CD4-positive, alpha-beta memory T cell (primary cell): ENCODE results near the gene MS4A6A. TPM values are rescaled to one million over a fixed set of nuclear protein-coding genes. Genes with fewer than 3 reads are reported as not detected.

Experiments
- CTCF ChIA-PET: fragments of 350-600 bp; sonication (Branson Sonifier 250); formaldehyde crosslinking; loops from one replicate; lab custom pipeline; 2021; ENCODE audit warnings: inconsistent platforms; ENCODE audit not compliant: partially characterized antibody; lab: Charles Lee
- POLR2A ChIA-PET: fragments of 350-600 bp; sonication (Branson Sonifier 250); formaldehyde crosslinking; loops from one replicate; lab custom pipeline; 2021; ENCODE audit not compliant: partially characterized antibody; lab: Charles Lee
- DNase-seq, 5 donors: peaks; one replicate each; pipeline versions ENCODE4 v3.0.0 to v3.0.0-alpha.2; 2020 to 2022; ENCODE audit warnings: mixed read lengths in 1 of 5
- H3K27ac ChIP-seq: one replicate; pipeline ENCODE4 v1.7.0; 2013; ENCODE audit warnings: low read depth, low read length
- H3K27me3 ChIP-seq: 2 replicates; pipeline ENCODE4 v1.7.0; 2013; ENCODE audit warnings: mild to moderate bottlenecking, low read length, moderate library complexity; ENCODE audit not compliant: insufficient read depth
- H3K36me3 ChIP-seq: 2 replicates; pipeline ENCODE4 v1.7.0; 2013; ENCODE audit warnings: mild to moderate bottlenecking, low read length, moderate library complexity; ENCODE audit not compliant: insufficient read depth
- H3K4me1 ChIP-seq: 2 replicates; pipeline ENCODE4 v1.7.0; 2013; ENCODE audit warnings: mild to moderate bottlenecking, low read length, moderate library complexity; ENCODE audit not compliant: insufficient read depth
- H3K4me3 ChIP-seq, 2 donors: one replicate each; pipeline ENCODE4 v1.7.0; 2013; ENCODE audit warnings: low read length in 2 of 2, mild to moderate bottlenecking in 1 of 2
- H3K9me3 ChIP-seq, 2 donors: one replicate each; pipeline ENCODE4 v1.7.0; 2013; ENCODE audit warnings: low read length in 2 of 2, control low read depth in 1 of 2; ENCODE audit not compliant: control insufficient read depth in 1 of 2
- H3K27ac Mint-ChIP-seq, 7 donors: one replicate each; pipeline ENCODE4 v1.8.0; 2020 to 2021; ENCODE audit warnings: mixed read lengths in 7 of 7, mild to moderate bottlenecking in 6 of 7, inconsistent platforms in 3 of 7, moderate library complexity in 3 of 7
- H3K27me3 Mint-ChIP-seq, 2 donors: one replicate each; pipeline ENCODE4 v1.8.0; 2020 to 2021; ENCODE audit warnings: mixed read lengths in 2 of 2
- H3K36me3 Mint-ChIP-seq, 2 donors: one replicate each; pipeline ENCODE4 v1.8.0; 2020 to 2021; ENCODE audit warnings: mixed read lengths in 2 of 2, inconsistent platforms in 1 of 2, mild to moderate bottlenecking in 1 of 2
- H3K4me1 Mint-ChIP-seq, 4 donors: one replicate each; pipeline ENCODE4 v1.8.0; 2020 to 2021; ENCODE audit warnings: mixed read lengths in 4 of 4, mild to moderate bottlenecking in 1 of 4
- H3K4me3 Mint-ChIP-seq, 8 donors: one replicate each; pipeline ENCODE4 v1.8.0; 2020 to 2021; ENCODE audit warnings: mixed read lengths in 8 of 8, mild to moderate bottlenecking in 7 of 8, moderate library complexity in 6 of 8, inconsistent platforms in 3 of 8
- H3K9me3 Mint-ChIP-seq, 8 donors: one replicate each; pipeline ENCODE4 v1.8.0; 2020 to 2021; ENCODE audit warnings: mixed read lengths in 8 of 8, mild to moderate bottlenecking in 5 of 8, inconsistent platforms in 3 of 8, moderate library complexity in 1 of 8
- intact Hi-C: fragments of 100-400 bp; cut with micrococcal nuclease; formaldehyde crosslinking; loops from one replicate; pipeline ENCODE4 v1.15.1; 2023
- polyA plus RNA-seq, 2 donors: library from polyadenylated mRNA; unstranded; fragments of 300-500 nt; fragmentation: Illumina TruSeq; gene quantifications; one replicate each; pipeline ENCODE4 v1.2.3, GENCODE V29; 2021
- total RNA-seq, 2 experiments: library from RNA; stranded (reverse); gene quantifications; one replicate each; pipeline ENCODE4 v1.2.3, GENCODE V29; 2021

The MS4A6A gene
- total and polyA plus RNA-seq, 4 experiments from 2014 or later = 2.7 to 7.7 (median 4.1) TPM

- H3K4me3 Mint-ChIP-seq = no peak overlapping the region
- peaks cover 9 to 10% of the 10 kb centered on the region in 2 donors for H3K27me3 Mint-ChIP-seq
- no peaks in the 10 kb centered on the region for H3K27me3 ChIP-seq
- H3K9me3 Mint-ChIP-seq = peaks cover 0 to 28% (median 12%) of the 10 kb centered on the region in 8 donors
- CTCF ChIA-PET = no interaction called here
- intact Hi-C loops = no loop called here
- H3K36me3 ChIP-seq = no peaks in the 10 kb centered on the region
- no peak overlapping the region for H3K27ac ChIP-seq
- POLR2A ChIA-PET = no interaction called here
- H3K4me1 ChIP-seq = no peaks in the 10 kb centered on the region
- no peak overlapping the region for H3K27ac Mint-ChIP-seq
- no peak overlapping the region for H3K4me3 ChIP-seq
- H3K4me1 Mint-ChIP-seq = peaks cover 0 to 4% (median 0%) of the 10 kb centered on the region in 4 donors
- H3K36me3 Mint-ChIP-seq = no peaks in the 10 kb centered on the region
- peaks cover 0 to 5% of the 10 kb centered on the region in 2 donors for H3K9me3 ChIP-seq
- no peak for DNase-seq
These were observed 16.9 kb downstream of the MS4A6A start for GRCh38 chr11:60165951-60166350.

- H3K4me3 ChIP-seq = no peak overlapping the region
- ChIA-PET POLR2A (no interaction called here), CTCF (no interaction called here)
- H3K27ac ChIP-seq = no peak overlapping the region
- peaks cover 0 to 4% (median 0%) of the 10 kb centered on the region in 4 donors for H3K4me1 Mint-ChIP-seq
- H3K27ac Mint-ChIP-seq = no peak overlapping the region
- peaks cover 0 to 5% of the 10 kb centered on the region in 2 donors for H3K9me3 ChIP-seq
- no peak overlapping the region for H3K4me3 Mint-ChIP-seq
- intact Hi-C loops = no loop called here
- peaks cover 0 to 26% (median 11%) of the 10 kb centered on the region in 8 donors for H3K9me3 Mint-ChIP-seq
- H3K27me3 Mint-ChIP-seq = peaks cover 11% of the 10 kb centered on the region in 2 donors
- no peaks in the 10 kb centered on the region for H3K27me3 ChIP-seq
- H3K36me3 Mint-ChIP-seq = no peaks in the 10 kb centered on the region
- DNase-seq = no peak
- no peaks in the 10 kb centered on the region for H3K4me1 ChIP-seq
- H3K36me3 ChIP-seq = no peaks in the 10 kb centered on the region
These were observed 17.3 kb downstream of the MS4A6A start for GRCh38 chr11:60165538-60165937.

DNA sequence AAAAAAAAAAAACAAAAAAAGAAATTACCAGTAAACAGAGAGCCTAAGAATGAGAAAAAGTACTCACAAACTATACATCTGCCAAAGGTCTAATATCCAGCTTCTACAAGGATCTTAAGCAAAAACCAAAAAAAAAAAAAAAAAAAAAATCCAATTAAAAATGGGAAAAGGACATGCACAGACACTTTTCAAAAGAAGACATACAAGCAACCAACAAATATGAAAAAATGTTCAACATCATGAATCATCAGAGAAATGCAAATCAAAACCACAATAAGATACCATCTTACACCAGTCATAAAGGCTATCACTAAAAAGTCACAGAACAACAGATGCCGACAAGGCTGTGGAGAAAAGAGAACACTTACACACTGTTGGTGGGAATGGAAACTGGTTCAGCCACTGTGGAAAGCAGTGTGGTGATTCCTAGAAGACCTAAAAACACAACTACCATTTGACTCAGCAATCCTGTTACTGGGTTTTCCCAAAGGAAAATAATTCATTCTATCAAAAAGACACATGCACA lies 18.3 kb downstream of the MS4A6A start:
- Histone ChIP-seq H3K27me3 (no peaks in the 10 kb centered on the region), H3K4me1 (no peaks in the 10 kb centered on the region), H3K36me3 (no peaks in the 10 kb centered on the region), H3K9me3 (peaks cover 0 to 4% of the 10 kb centered on the region in 2 donors), H3K27ac (no peak overlapping the region), H3K4me3 (no peak overlapping the region)
- POLR2A ChIA-PET = interaction anchor here (0.6 kb wide), 1 partner anchor 12 kb away, joined by 3 read pairs; no protein-coding TSS in a partner anchor
- H3K36me3 Mint-ChIP-seq = no peaks in the 10 kb centered on the region
- intact Hi-C loops = no loop called here
- peaks cover 0 to 4% (median 0%) of the 10 kb centered on the region in 4 donors for H3K4me1 Mint-ChIP-seq
- no peak for DNase-seq
- H3K9me3 Mint-ChIP-seq = peaks cover 0 to 19% (median 6%) of the 10 kb centered on the region in 8 donors
- H3K4me3 Mint-ChIP-seq = no peak overlapping the region
- no peak overlapping the region for H3K27ac Mint-ChIP-seq
- CTCF ChIA-PET = no interaction called here
- peaks cover 12 to 14% of the 10 kb centered on the region in 2 donors for H3K27me3 Mint-ChIP-seq

- no peaks in the 10 kb centered on the region for H3K27me3 ChIP-seq
- Mint-ChIP-seq H3K27ac (no peak overlapping the region), H3K27me3 (peaks cover 7 to 14% of the 10 kb centered on the region in 2 donors), H3K4me3 (no peak overlapping the region), H3K36me3 (no peaks in the 10 kb centered on the region), H3K4me1 (peaks cover 0 to 4% (median 0%) of the 10 kb centered on the region in 4 donors), H3K9me3 (peaks cover 0 to 4% (median 0%) of the 10 kb centered on the region in 8 donors)
- POLR2A ChIA-PET = no interaction called here
- H3K9me3 ChIP-seq = no peaks in the 10 kb centered on the region
- CTCF ChIA-PET = no interaction called here
- no peak overlapping the region for H3K27ac ChIP-seq
- no peak for DNase-seq
- intact Hi-C loops = no loop called here
- no peaks in the 10 kb centered on the region for H3K36me3 ChIP-seq
- no peaks in the 10 kb centered on the region for H3K4me1 ChIP-seq
- no peak overlapping the region for H3K4me3 ChIP-seq
These were observed 21.1 kb downstream of the MS4A6A start for GRCh38 chr11:60161766-60162165.

GRCh38 chr11:60161107-60161506 lies 21.8 kb downstream of the MS4A6A start:
- ChIA-PET CTCF (no interaction called here), POLR2A (no interaction called here)
- Mint-ChIP-seq H3K27me3 (peaks cover 7 to 13% of the 10 kb centered on the region in 2 donors), H3K36me3 (no peaks in the 10 kb centered on the region), H3K27ac (no peak overlapping the region), H3K9me3 (peaks cover 0 to 4% (median 2%) of the 10 kb centered on the region in 8 donors), H3K4me3 (no peak overlapping the region), H3K4me1 (peaks cover 0 to 4% (median under 1%) of the 10 kb centered on the region in 4 donors)
- H3K4me3 ChIP-seq = no peak overlapping the region
- no peaks in the 10 kb centered on the region for H3K4me1 ChIP-seq
- no peak overlapping the region for H3K27ac ChIP-seq
- no peak for DNase-seq
- H3K27me3 ChIP-seq = no peaks in the 10 kb centered on the region
- no peaks in the 10 kb centered on the region for H3K36me3 ChIP-seq
- intact Hi-C loops = no loop called here
- H3K9me3 ChIP-seq = no peaks in the 10 kb centered on the region

DNA sequence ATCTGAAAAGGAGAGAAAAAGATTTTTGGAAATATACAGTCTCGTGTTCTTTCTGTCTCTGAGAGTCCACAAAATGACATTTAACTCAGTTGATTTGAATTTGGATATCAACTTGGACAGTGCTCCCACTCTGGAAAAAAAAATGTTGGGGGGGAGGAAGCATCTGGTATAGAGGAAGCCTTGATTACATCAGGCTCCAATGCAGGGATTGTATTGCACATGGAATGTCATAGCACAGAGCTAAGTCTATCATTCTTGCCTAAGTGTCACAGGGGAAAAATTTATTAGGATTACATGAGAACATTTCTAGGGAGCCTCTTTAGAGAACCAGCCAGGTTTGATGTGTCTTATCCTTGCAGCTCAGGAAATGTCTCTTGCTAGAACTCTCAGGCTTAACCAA lies 23.0 kb downstream of the MS4A6A start:
- peaks cover 0 to 2% (median under 1%) of the 10 kb centered on the region in 4 donors for H3K4me1 Mint-ChIP-seq
- Histone ChIP-seq H3K4me3 (no peak overlapping the region), H3K36me3 (no peaks in the 10 kb centered on the region), H3K27me3 (no peaks in the 10 kb centered on the region), H3K9me3 (no peaks in the 10 kb centered on the region), H3K4me1 (no peaks in the 10 kb centered on the region), H3K27ac (no peak overlapping the region)
- H3K4me3 Mint-ChIP-seq = no peak overlapping the region
- H3K36me3 Mint-ChIP-seq = no peaks in the 10 kb centered on the region
- no peak overlapping the region for H3K27ac Mint-ChIP-seq
- intact Hi-C loops = no loop called here
- CTCF ChIA-PET = no interaction called here
- POLR2A ChIA-PET = no interaction called here
- H3K27me3 Mint-ChIP-seq = peaks cover 3 to 12% of the 10 kb centered on the region in 2 donors
- peaks cover 0 to 4% (median 2%) of the 10 kb centered on the region in 8 donors for H3K9me3 Mint-ChIP-seq
- DNase-seq = no peak

DNA sequence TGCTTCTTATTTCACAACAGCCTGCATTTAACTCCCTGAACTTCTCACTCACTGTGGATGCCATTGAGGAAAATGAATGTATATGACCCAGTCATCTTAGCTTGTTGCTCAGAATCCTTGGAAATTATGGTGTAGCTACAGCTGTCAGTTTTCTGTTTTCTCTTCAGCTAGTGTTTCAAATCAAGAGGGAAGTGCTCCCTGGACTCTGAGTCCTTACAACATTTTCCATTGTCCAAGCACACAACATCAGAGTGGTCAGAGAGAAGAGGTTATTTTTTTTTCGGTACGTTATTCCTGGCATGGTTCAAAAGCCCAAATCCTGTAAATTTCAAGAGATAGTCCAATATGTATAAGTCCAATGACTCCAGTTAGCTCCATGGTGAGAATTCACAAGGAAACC lies 23.6 kb downstream of the MS4A6A start:
- Histone ChIP-seq H3K4me3 (no peak overlapping the region), H3K27ac (no peak overlapping the region), H3K4me1 (no peaks in the 10 kb centered on the region), H3K36me3 (no peaks in the 10 kb centered on the region), H3K9me3 (no peaks in the 10 kb centered on the region), H3K27me3 (no peaks in the 10 kb centered on the region)
- peaks cover 0 to 2% (median 0%) of the 10 kb centered on the region in 4 donors for H3K4me1 Mint-ChIP-seq
- no peaks in the 10 kb centered on the region for H3K36me3 Mint-ChIP-seq
- intact Hi-C loops = no loop called here
- H3K9me3 Mint-ChIP-seq = peaks cover 0 to 4% (median under 1%) of the 10 kb centered on the region in 8 donors
- peaks cover 3 to 12% of the 10 kb centered on the region in 2 donors for H3K27me3 Mint-ChIP-seq
- no peak overlapping the region for H3K27ac Mint-ChIP-seq
- CTCF ChIA-PET = no interaction called here
- DNase-seq = no peak
- POLR2A ChIA-PET = no interaction called here
- H3K4me3 Mint-ChIP-seq = no peak overlapping the region
